GM18861 (cell line): ENCODE results near the gene LRP2.

Source experiments
- ATAC-seq: cut with Tn5 transposase; IDR thresholded peaks from one replicate; pipeline ENCODE4 v1.9.1; 2021; ENCODE audit not compliant: unreplicated experiment

The LRP2 gene

GRCh38 chr2:169094676-169095075 is 267.7 kb downstream of the LRP2 start:
- no peak for ATAC-seq

DNA sequence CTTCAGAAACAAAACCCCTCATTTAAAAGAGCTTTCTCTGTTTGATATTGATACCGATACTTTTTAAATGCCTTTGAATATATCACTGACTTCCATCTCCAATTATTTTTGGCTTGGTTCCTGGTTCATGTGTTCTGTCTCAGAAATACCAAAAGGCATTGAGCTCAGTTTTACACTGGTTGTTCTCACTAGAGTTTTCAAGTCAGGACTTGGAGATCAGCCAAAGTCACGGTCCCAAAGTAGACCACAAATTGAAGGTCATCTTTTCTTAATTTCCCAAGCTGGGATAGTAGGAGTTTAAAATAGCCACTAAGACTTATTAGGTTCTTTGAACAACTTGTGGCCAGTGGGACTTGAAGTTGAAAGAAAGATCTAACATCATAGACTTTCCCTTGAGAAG is 268.8 kb downstream of the LRP2 start:
- ATAC-seq = no peak

GRCh38 chr2:169091761-169092519 is 270.4 kb downstream of the LRP2 start:
- no peak for ATAC-seq

GRCh38 chr2:169091256-169091655 is 271.1 kb downstream of the LRP2 start:
- ATAC-seq = no peak

- ATAC-seq = no peak
These were observed 272.1 kb downstream of the LRP2 start for GRCh38 chr2:169090133-169090820.

DNA sequence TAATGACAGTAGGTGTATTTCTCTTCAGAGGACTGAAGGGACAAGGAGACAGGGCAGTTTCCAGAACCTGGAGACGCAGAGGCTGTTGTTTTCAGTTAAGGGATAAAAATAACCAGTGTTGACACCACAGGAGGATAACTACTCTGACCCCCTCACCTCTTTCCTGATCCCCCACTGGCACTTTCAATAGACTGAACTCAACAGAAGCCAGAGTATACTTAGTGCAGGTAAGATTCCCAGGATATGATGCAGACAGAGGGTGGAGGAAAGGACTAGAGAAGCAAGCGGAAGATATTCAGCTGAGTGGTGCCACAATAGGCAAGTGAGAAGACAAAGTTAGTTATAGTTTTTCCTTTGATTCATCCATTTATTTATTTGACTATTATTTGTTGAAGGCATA is 273.2 kb downstream of the LRP2 start:
- no peak for ATAC-seq

DNA sequence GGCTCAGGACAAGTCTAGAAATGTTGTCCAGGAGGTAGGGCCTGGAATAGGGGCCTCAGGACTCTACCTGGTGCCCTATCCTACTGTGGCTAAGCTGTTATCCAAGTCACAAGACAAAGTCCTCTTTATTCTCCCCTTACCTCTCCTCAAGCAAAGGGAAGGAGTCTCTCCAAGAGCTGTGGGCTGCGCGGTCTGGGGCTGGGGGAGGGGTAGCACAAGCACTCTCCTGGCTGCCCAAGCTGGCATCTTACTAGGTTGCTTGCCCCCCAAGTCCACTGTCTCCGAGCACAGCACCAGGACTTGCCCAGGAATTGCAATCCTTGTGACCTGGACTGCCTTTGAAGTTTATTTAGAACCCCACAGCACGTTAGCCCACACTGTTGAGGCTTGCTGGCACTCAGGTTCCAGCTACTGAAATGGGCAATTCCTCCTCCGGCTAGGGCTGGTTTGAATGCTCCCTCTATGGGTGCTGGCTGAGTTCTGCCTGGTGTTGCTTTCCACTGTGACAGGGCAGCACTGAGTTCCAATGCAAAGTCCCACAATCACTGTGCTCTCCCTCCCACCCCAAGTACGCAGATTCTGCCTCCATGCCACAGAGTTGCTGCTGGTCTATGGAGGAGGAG is 274.5 kb downstream of the LRP2 start:
- ATAC-seq = no peak

DNA sequence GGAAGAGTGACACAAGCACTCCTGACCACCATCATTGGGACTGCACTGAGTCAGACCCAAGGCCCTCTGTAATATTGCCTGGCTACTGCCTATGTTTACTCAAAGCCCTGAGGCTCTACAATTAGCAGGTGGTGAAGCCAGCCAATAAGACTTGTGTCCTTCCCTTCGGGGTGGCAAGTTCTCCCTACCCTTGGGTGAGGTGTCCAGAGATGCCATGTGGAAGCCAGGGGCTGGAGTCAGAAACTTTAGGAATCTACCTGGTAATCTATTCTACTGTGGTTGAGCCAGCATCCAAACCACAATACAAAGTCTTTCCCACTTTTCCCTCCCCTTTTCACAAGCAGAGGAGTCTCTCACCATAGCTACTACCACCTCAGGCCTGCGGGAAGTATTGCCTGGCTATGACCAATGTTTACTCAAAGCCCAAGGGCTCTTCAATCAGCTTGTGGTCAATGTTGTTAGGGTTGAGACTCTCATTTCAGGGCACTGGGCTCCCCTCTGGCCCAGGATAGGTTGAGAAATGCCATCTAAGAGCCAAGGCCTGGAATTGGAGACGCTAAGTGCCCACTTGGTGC is 275.4 kb downstream of the LRP2 start:
- ATAC-seq = no peak

GRCh38 chr2:169082995-169083394 is 279.3 kb downstream of the LRP2 start:
- ATAC-seq = no peak

DNA sequence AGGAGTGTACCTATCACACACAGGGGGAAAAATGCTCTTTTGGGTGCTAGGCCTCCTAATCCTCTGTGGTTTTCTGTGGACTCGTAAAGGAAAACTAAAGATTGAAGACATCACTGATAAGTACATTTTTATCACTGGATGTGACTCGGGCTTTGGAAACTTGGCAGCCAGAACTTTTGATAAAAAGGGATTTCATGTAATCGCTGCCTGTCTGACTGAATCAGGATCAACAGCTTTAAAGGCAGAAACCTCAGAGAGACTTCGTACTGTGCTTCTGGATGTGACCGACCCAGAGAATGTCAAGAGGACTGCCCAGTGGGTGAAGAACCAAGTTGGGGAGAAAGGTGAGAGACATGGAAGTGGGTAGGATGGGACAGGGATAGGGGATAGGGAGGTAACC is 280.8 kb downstream of the LRP2 start:
- ATAC-seq = no peak

DNA sequence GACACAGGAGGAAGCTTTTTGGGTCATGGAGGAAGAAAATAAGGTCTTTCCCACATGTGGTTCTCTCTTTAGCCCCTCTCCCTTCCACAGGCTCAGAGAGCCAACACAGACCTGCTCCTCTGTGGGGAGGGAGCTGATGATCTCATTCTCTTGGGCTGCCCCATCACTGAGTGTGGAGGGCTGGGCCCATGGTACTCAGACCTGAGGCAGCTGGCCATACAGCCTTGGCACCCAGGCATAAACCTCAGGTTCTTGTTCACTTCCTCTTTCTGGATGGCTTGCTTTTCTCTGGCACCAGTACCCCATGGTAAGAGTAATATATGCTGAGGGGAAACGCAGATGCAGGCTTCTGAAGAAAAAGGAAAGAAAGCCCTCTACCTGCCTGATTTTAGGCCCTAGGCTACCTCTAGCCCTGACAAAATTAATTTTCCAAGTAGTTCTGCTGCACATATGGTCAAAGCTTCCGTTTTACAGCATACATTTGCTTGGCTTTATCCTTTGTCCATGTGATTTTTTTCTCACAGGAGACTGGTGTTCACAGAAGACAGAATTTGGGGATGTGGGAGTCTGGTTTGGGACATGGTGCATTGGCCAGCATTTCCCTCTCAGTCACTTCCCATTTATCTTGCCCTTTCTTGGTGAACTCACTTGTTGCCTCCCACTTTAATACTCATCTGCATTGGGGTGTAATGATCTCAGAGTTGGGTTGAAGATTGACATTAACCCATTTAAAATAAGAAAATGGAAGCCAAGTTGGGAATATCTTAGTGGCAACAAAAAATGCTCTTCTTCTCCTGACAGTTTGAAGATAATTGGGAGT is 281.9 kb downstream of the LRP2 start:
- ATAC-seq = peak; percentile 94

DNA sequence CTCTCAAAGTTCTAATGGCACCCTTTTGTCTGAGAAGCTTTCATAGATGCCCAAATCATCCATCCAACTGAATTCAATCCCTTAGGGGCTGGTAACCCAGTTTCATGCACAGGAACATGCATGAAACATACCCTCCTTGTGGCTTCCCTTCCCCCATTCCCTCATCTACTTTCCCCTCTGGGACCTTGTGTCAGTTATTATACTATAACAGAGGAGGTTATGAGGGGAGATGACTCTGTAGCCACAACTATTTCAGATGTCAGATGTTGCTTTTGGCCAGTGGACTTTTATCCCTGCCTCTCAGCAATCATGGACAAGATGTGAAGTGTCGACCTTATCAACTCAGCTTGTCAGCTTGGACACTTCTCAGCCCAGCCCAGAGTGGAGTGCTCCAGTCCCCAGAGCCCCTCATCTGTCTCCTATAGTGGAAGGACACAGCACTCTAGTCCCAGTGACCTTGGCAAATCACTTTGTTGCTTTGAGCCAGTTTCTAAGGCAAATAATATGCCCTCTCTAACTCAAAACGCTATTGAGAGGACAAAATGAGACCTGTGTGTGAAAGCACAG is 284.6 kb downstream of the LRP2 start:
- ATAC-seq = no peak
